MV-4-11 (cell line): Measurements from ENCODE around the gene GPRIN3.

Experiments
- DNase-seq: peaks from one replicate; lab custom pipeline; 2025; lab: John Stamatoyannopoulos, UW

GPRIN3 gene

GRCh38 chr4:89289312-89289711 is 18.3 kb downstream of the GPRIN3 start:
- no peak for DNase-seq

GRCh38 chr4:89288430-89288829 is 19.2 kb downstream of the GPRIN3 start:
- no peak for DNase-seq

- no peak for DNase-seq
Measured at GRCh38 chr4:89287945-89288344, 19.7 kb downstream of the GPRIN3 start.

- DNase-seq, result no peak
Measured at GRCh38 chr4:89285745-89286144, 21.9 kb downstream of the GPRIN3 start.

GRCh38 chr4:89284828-89285227 is 22.8 kb downstream of the GPRIN3 start:
- DNase-seq, result peak; percentile 57

GRCh38 chr4:89284020-89284424 is 23.6 kb downstream of the GPRIN3 start:
- DNase-seq, result no peak

- peak; percentile 25 for DNase-seq
Measured at GRCh38 chr4:89283226-89284009, 24.2 kb downstream of the GPRIN3 start.

GRCh38 chr4:89279385-89279784 is 28.2 kb downstream of the GPRIN3 start:
- no peak for DNase-seq

- DNase-seq, result no peak
Measured at GRCh38 chr4:89277412-89277811, 30.2 kb downstream of the GPRIN3 start.

- DNase-seq, result no peak
Measured at GRCh38 chr4:89276296-89276695, 31.3 kb downstream of the GPRIN3 start.

- no peak for DNase-seq
Measured at GRCh38 chr4:89275587-89275986, 32.0 kb downstream of the GPRIN3 start.

GRCh38 chr4:89273741-89274141 is 33.9 kb downstream of the GPRIN3 start:
- no peak for DNase-seq

- DNase-seq, result no peak
Measured at GRCh38 chr4:89270792-89271191, 36.8 kb downstream of the GPRIN3 start.

GRCh38 chr4:89269121-89269666 is 38.4 kb downstream of the GPRIN3 start:
- DNase-seq, result no peak

- DNase-seq, result peak; percentile 84
Measured at GRCh38 chr4:89268679-89269078, 38.9 kb downstream of the GPRIN3 start.

- DNase-seq, result no peak
Measured at GRCh38 chr4:89267846-89268245, 39.8 kb downstream of the GPRIN3 start.

- no peak for DNase-seq
Measured at GRCh38 chr4:89267392-89267791, 40.2 kb downstream of the GPRIN3 start.

- DNase-seq, result no peak
Measured at GRCh38 chr4:89266128-89266527, 41.5 kb downstream of the GPRIN3 start.

GRCh38 chr4:89263265-89263664 is 44.3 kb downstream of the GPRIN3 start:
- DNase-seq, result no peak

- no peak for DNase-seq
Measured at GRCh38 chr4:89259301-89260028, 48.1 kb downstream of the GPRIN3 start.

- no peak for DNase-seq
Measured at GRCh38 chr4:89258506-89258905, 49.1 kb downstream of the GPRIN3 start.

- DNase-seq, result no peak
Measured at GRCh38 chr4:89257376-89257775, 50.2 kb downstream of the GPRIN3 start.

- no peak for DNase-seq
Measured at GRCh38 chr4:89256203-89256800, 51.3 kb downstream of the GPRIN3 start.
